H4 (cell line): Measurements from ENCODE around the gene ZNF555. TPM values are rescaled to one million over a fixed set of nuclear protein-coding genes. Genes with fewer than 3 reads are reported as not detected.

Experiments used
- total RNA-seq: library from RNA; depleted of rRNA; stranded (reverse); fragments of >200 nt; shearing (Covaris generic); gene quantifications from 2 replicates; pipeline ENCODE4 v1.2.3, GENCODE V29; 2014; rRNA removed

Gene ZNF555
- total RNA-seq, 1 experiment from 2014 or later: 4.8 TPM

Other genes starting within 250 kb of the ZNF555 start
- gene GNG7, start 138.8 kb upstream of the ZNF555 start, total RNA-seq: 0.60 and 0.75 TPM in 2 replicates
- 1.1 and 1.3 TPM in 2 replicates for gene DIRAS1, start 120.1 kb upstream of the ZNF555 start, total RNA-seq
- 26.0 and 42.3 TPM in 2 replicates for gene SLC39A3, start 101.5 kb upstream of the ZNF555 start, total RNA-seq
- gene SGTA, start 58.2 kb upstream of the ZNF555 start, total RNA-seq: 47.0 and 53.4 TPM in 2 replicates
- gene THOP1, start 56.0 kb upstream of the ZNF555 start, total RNA-seq: 74.8 and 107 TPM in 2 replicates
- 1.5 and 1.8 TPM in 2 replicates for gene ZNF554, start 21.6 kb upstream of the ZNF555 start, total RNA-seq
- not detected in 2 replicates for gene ZNF556, start 25.9 kb downstream of the ZNF555 start, total RNA-seq
- gene ZNF57, start 59.5 kb downstream of the ZNF555 start, total RNA-seq: 3.4 and 7.3 TPM in 2 replicates
- gene ZNF77, start 103.5 kb downstream of the ZNF555 start, total RNA-seq: 3.7 and 4.0 TPM in 2 replicates
- 1.5 and 2.7 TPM in 2 replicates for gene TLE6, start 136.1 kb downstream of the ZNF555 start, total RNA-seq
- gene TLE2, start 187.8 kb downstream of the ZNF555 start, total RNA-seq: 3.0 and 3.5 TPM in 2 replicates
- 136 and 167 TPM in 2 replicates for gene TLE5, start 221.0 kb downstream of the ZNF555 start, total RNA-seq